ENCODE measurements around the gene ZW10. TPM values are rescaled to one million over a fixed set of nuclear protein-coding genes. Genes with fewer than 3 reads are reported as not detected.

Gene ZW10
- total RNA-seq, 1 experiment from 2014 or later = 26.0 TPM

- H3K23me2 ChIP-seq (ENCODE audit: insufficient read length, low read depth, low read length, poor library complexity, severe bottlenecking) = no peaks in the 10 kb centered on the region
- Mint-ChIP-seq H3K9me3 (no peaks in the 10 kb centered on the region; a peak in 1 of 5 replicates), H3K36me3 (ENCODE audit: insufficient read depth in 1 of 3, low read depth in 3 of 3) (no peaks in the 10 kb centered on the region), H3K4me3 (no peak overlapping the region), H3K27ac (no peak overlapping the region; a peak in 1 of 7 replicates), H3K27me3 (ENCODE audit: low read depth) (peaks cover 5% of the 10 kb centered on the region), H3K4me1 (peaks cover 13 to 15% of the 10 kb centered on the region in 2 experiments)
- no peak overlapping the region for H2BK12ac ChIP-seq (ENCODE audit: insufficient read length, low read depth, low read length)
- no peak overlapping the region for H2AFZ ChIP-seq (ENCODE audit: low read length)
- H3K4ac ChIP-seq (ENCODE audit: low read depth, low read length) = no peak overlapping the region
- H3K56ac ChIP-seq (ENCODE audit: insufficient read length, low read depth, low read length) = no peak overlapping the region
- no peak overlapping the region for H3K18ac ChIP-seq (ENCODE audit: insufficient read length, low read depth, low read length)
- H3K14ac ChIP-seq (ENCODE audit: insufficient read depth, low read length) = no peak overlapping the region
- H3K4me1 ChIP-seq (ENCODE audit: insufficient read depth, low read length) = no peaks in the 10 kb centered on the region
- no peak overlapping the region for H3K9ac ChIP-seq (ENCODE audit: extremely low read depth, insufficient read length, low read length)
- no peaks in the 10 kb centered on the region for H3K79me1 ChIP-seq (ENCODE audit: insufficient read depth, low read depth, low read length, poor library complexity, severe bottlenecking)
- H3K9me3 ChIP-seq (ENCODE audit: control insufficient read depth, low read depth, low read length) = no peaks in the 10 kb centered on the region
- TF ChIP-seq CTCF (conservative IDR thresholded peaks at IDR 0.05) = no peak
- no peak overlapping the region for H2BK5ac ChIP-seq (ENCODE audit: insufficient read length, low read length)
- no peak overlapping the region for H3T11ph ChIP-seq (ENCODE audit: low read length)
- no peak overlapping the region for H2BK120ac ChIP-seq (ENCODE audit: low read depth, low read length, poor library complexity, severe bottlenecking)
- H3K79me2 ChIP-seq (ENCODE audit: insufficient read depth, low read length) = no peaks in the 10 kb centered on the region
- H4K20me1 ChIP-seq (ENCODE audit: control insufficient read depth, insufficient read depth, insufficient read length) = no peaks in the 10 kb centered on the region
- H4K8ac ChIP-seq (replicated peaks; ENCODE audit: insufficient read length, low read depth, low read length) = no peak overlapping the region
- no peak overlapping the region for H4K5ac ChIP-seq (ENCODE audit: insufficient read length, low read depth, low read length)
- no peak overlapping the region for H2AK5ac ChIP-seq (ENCODE audit: insufficient read length, low read length)
- no peak overlapping the region for H4K91ac ChIP-seq (ENCODE audit: insufficient read length, low read depth, low read length)
- H3K23ac ChIP-seq (ENCODE audit: insufficient read length, low read depth, low read length) = no peak overlapping the region
- DNase-seq = no peak
- H2BK20ac ChIP-seq (ENCODE audit: low read depth, low read length, poor library complexity, severe bottlenecking) = no peak overlapping the region
- no CpG with 5 or more reads among the region's 6 CpGs for WGBS (ENCODE audit: extremely low coverage, insufficient read length, low lambda C conversion rate)
- H3K27ac ChIP-seq (ENCODE audit: insufficient read length, low read depth, low read length) = no peak overlapping the region
- no peak overlapping the region for H2BK15ac ChIP-seq (ENCODE audit: low read depth, low read length)
- H3K4me2 ChIP-seq (ENCODE audit: insufficient read depth, insufficient read length, low read length) = no peak overlapping the region
- no peaks in the 10 kb centered on the region for H3K27me3 ChIP-seq (ENCODE audit: insufficient read depth, low read length)
Measured at GRCh38 chr11:113683481-113684046, 89.9 kb downstream of the ZW10 start.

Other genes with a start within 250 kb of the ZW10 start
- gene TMPRSS5, start 67.4 kb downstream of the ZW10 start, total RNA-seq (2021) = 0.37 and 0.81 TPM in 2 replicates
- gene CLDN25, start 6.1 kb upstream of the ZW10 start, total RNA-seq (2021) = not detected in 2 replicates
- 98.8 and 107 TPM in 2 replicates for gene USP28, start 101.9 kb upstream of the ZW10 start, total RNA-seq (2021)
- not detected in 2 replicates for gene HTR3B, start 131.1 kb upstream of the ZW10 start, total RNA-seq (2021)
- gene HTR3A, start 201.4 kb upstream of the ZW10 start, total RNA-seq (2021) = 3.5 and 4.1 TPM in 2 replicates